Esophagus muscularis mucosa (tissue), 4 donors: ENCODE measurements around the gene STON2. TPM values are rescaled to one million over a fixed set of nuclear protein-coding genes. Genes with fewer than 3 reads are reported as not detected.

Experiments used
- DNase-seq: peaks from one replicate; pipeline ENCODE4 v3.0.0-alpha.2; 2017; ENCODE audit errors: extremely low spot score
- H3K27ac ChIP-seq, 4 donors: fragments of 200-600 bp; sonication (generic); replicated peaks in 1 of 4; 1 replicate in 3 of 4; 2 replicates in 1 of 4; pipeline ENCODE4 v1.5.1; 2016 to 2019; ENCODE audit warnings: mild to moderate bottlenecking in 1 of 4
- H3K27me3 ChIP-seq, 4 donors: fragments of 200-600 bp; sonication (generic); one replicate each; pipeline versions ENCODE4 v1.5.1 to v1.6.0; 2016 to 2019
- H3K36me3 ChIP-seq, 4 donors: fragments of 200-600 bp; sonication (generic); one replicate each; pipeline ENCODE4 v1.5.1; 2016 to 2019
- H3K4me1 ChIP-seq, 4 donors: fragments of 200-600 bp; sonication (generic); one replicate each; pipeline ENCODE4 v1.5.1; 2016 to 2019
- H3K4me3 ChIP-seq, 4 donors: fragments of 200-600 bp; sonication (generic); 1 replicate in 2 of 4; 2 replicates in 2 of 4; pipeline ENCODE4 v1.5.1; 2016 to 2019; ENCODE audit warnings: mild to moderate bottlenecking in 4 of 4, moderate library complexity in 1 of 4
- H3K9me3 ChIP-seq, 4 donors: fragments of 200-600 bp; sonication (generic); 1 replicate in 3 of 4; 2 replicates in 1 of 4; pipeline ENCODE4 v1.5.1; 2016 to 2019
- CTCF ChIP-seq, 3 experiments: fragments of 200-600 bp in 2 of 3; fragments of 450-650 bp in 1 of 3; sonication (generic) in 2 of 3; IDR thresholded peaks; one replicate each; pipeline ENCODE4 v1.5.1; 2017 to 2019; ENCODE audit warnings: antibody characterized with exemption in 3 of 3, mild to moderate bottlenecking in 2 of 3, moderate library complexity in 1 of 3
- EP300 ChIP-seq: sonication (generic); formaldehyde crosslinking; IDR thresholded peaks from one replicate; pipeline ENCODE4 v1.6.1; 2017; ENCODE audit warnings: antibody characterized with exemption
- POLR2A ChIP-seq: fragments of 450-650 bp; IDR thresholded peaks from one replicate; pipeline ENCODE4 v1.6.1; 2017; ENCODE audit warnings: antibody characterized with exemption, moderate library complexity, mild to moderate bottlenecking, low read depth
- POLR2AphosphoS5 ChIP-seq, 2 donors: sonication (generic); formaldehyde crosslinking; IDR thresholded peaks; one replicate each; pipeline ENCODE4 v1.6.1; 2017; ENCODE audit warnings: antibody characterized with exemption in 2 of 2
- WGBS: methylation state at CpG from one replicate; pipeline ENCODE4 v1.1.5; 2018; 5-methylcytosine and 5-hydroxymethylcytosine counted together
- intact Hi-C: fragments of 100-400 bp; cut with DNase I; formaldehyde crosslinking; loops from one replicate; pipeline ENCODE4 v1.15.1; 2023
- total RNA-seq, 4 donors: library from RNA; depleted of rRNA; stranded (reverse); fragments of >200 nt; gene quantifications; one replicate each; pipeline versions ENCODE4 v1.1.0 to v1.2.1, GENCODE V29; 2016

Gene STON2
- total RNA-seq, 4 donors from 2014 or later, result 7.6 to 9.6 (median 8.8) TPM

- Histone ChIP-seq H3K9me3 (no peaks in the 10 kb centered on the region), H3K27ac (no peak overlapping the region), H3K4me3 (no peak overlapping the region), H3K4me1 (no peaks in the 10 kb centered on the region), H3K27me3 (no peaks in the 10 kb centered on the region), H3K36me3 (no peaks in the 10 kb centered on the region)
- 100% methylated on average over 1 of the region's 1 CpG for WGBS
- TF ChIP-seq POLR2A (no peak), CTCF (IDR thresholded peaks at IDR 0.05) (no peak), EP300 (no peak), POLR2AphosphoS5 (IDR thresholded peaks at IDR 0.05) (no peak)
- no peak for DNase-seq
- intact Hi-C loops, result no loop called here
Measured at GRCh38 chr14:81332725-81333124, 67.4 kb downstream of the STON2 start.

- intact Hi-C loops, result no loop called here
- Histone ChIP-seq H3K4me1 (no peaks in the 10 kb centered on the region), H3K36me3 (no peaks in the 10 kb centered on the region), H3K9me3 (no peaks in the 10 kb centered on the region), H3K4me3 (no peak overlapping the region), H3K27me3 (no peaks in the 10 kb centered on the region), H3K27ac (no peak overlapping the region)
- TF ChIP-seq CTCF (IDR thresholded peaks at IDR 0.05), result no peak
- TF ChIP-seq POLR2A, result no peak
- TF ChIP-seq POLR2AphosphoS5 (IDR thresholded peaks at IDR 0.05), result no peak
- no peak for TF ChIP-seq EP300
- WGBS, result 71% methylated on average over 4 of the region's 4 CpGs
- DNase-seq, result no peak
Measured at GRCh38 chr14:81331229-81332021, 68.7 kb downstream of the STON2 start.

- Histone ChIP-seq H3K9me3 (no peaks in the 10 kb centered on the region), H3K36me3 (no peaks in the 10 kb centered on the region), H3K27ac (no peak overlapping the region), H3K4me3 (no peak overlapping the region), H3K4me1 (no peaks in the 10 kb centered on the region), H3K27me3 (peaks cover 0 to 4% (median 0%) of the 10 kb centered on the region in 4 donors)
- intact Hi-C loops, result no loop called here
- no peak for DNase-seq
- WGBS, result 87% methylated on average over 3 of the region's 3 CpGs
- TF ChIP-seq POLR2AphosphoS5 (IDR thresholded peaks at IDR 0.05) (no peak), CTCF (IDR thresholded peaks at IDR 0.05) (no peak), EP300 (no peak), POLR2A (no peak)
Measured at GRCh38 chr14:81330619-81331122, 69.5 kb downstream of the STON2 start.

GRCh38 chr14:81329640-81330381 is 70.3 kb downstream of the STON2 start:
- no peak for TF ChIP-seq POLR2AphosphoS5 (IDR thresholded peaks at IDR 0.05)
- TF ChIP-seq EP300, result no peak
- DNase-seq, result no peak
- Histone ChIP-seq H3K4me3 (no peak overlapping the region), H3K27me3 (peaks cover 0 to 4% (median 0%) of the 10 kb centered on the region in 4 donors), H3K36me3 (no peaks in the 10 kb centered on the region), H3K27ac (no peak overlapping the region), H3K4me1 (no peaks in the 10 kb centered on the region), H3K9me3 (no peaks in the 10 kb centered on the region)
- intact Hi-C loops, result no loop called here
- 77% methylated on average over 8 of the region's 9 CpGs for WGBS

- DNase-seq, result no peak
- no peak overlapping the region for H3K27ac ChIP-seq
- H3K4me1 ChIP-seq, result no peaks in the 10 kb centered on the region
- H3K27me3 ChIP-seq, result peaks cover 0 to 12% (median 0%) of the 10 kb centered on the region in 4 donors
- no peak overlapping the region for H3K4me3 ChIP-seq
- H3K9me3 ChIP-seq, result no peaks in the 10 kb centered on the region
- no peaks in the 10 kb centered on the region for H3K36me3 ChIP-seq
- 80% methylated on average over 2 of the region's 2 CpGs for WGBS
- intact Hi-C loops, result no loop called here
- no peak for TF ChIP-seq CTCF (IDR thresholded peaks at IDR 0.05)
- TF ChIP-seq POLR2A, result no peak
- TF ChIP-seq EP300, result no peak
- no peak for TF ChIP-seq POLR2AphosphoS5 (IDR thresholded peaks at IDR 0.05)
Measured at GRCh38 chr14:81326451-81326850, 73.7 kb downstream of the STON2 start.
